Fibroblast of skin of abdomen (primary cell): ENCODE results near the gene ITPA.

Experiments
- DNase-seq: peaks from one replicate; pipeline ENCODE4 v3.0.0-alpha.2; 2013

The ITPA gene

DNA sequence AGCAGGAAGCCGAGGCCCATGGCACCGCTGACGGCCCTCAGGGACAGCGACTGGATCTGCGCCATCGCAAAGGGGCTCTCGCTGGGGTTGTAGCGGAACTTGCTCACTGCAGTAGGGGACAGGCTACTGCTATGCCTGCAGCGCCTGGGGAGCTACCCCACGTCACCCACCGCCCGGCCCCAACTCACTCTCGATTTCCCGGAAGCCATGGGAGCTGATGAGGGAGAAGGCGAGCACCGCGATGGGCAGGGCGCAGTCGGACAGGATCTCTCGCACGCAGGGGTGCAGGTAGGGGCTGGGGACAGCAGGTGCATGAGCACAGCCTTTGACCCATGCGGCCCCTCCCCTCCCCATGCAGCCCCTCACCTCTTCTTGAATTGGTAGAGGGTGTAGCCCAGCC, 19.9 kb downstream of the ITPA start:
- no peak for DNase-seq

DNA sequence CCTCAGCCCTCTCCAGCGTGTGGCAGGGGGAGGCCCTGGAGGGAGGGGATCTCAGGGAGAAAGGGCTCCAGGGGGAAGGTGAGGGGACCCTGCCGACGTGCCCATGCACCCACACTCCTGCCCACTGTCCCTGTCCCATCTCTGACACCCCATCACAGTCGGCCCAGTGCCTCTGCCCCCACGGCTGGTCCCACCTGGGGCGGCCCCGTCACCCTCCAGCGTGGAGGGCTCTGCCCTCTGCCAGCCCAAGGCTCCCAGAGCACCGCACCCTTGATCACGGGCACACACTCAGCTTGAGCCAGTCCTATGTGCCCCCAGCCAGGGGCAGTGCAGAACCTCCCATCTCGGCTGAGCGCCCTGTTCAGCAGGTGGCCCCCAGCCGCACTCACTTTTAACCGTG, 20.5 kb downstream of the ITPA start:
- DNase-seq, result no peak

DNA sequence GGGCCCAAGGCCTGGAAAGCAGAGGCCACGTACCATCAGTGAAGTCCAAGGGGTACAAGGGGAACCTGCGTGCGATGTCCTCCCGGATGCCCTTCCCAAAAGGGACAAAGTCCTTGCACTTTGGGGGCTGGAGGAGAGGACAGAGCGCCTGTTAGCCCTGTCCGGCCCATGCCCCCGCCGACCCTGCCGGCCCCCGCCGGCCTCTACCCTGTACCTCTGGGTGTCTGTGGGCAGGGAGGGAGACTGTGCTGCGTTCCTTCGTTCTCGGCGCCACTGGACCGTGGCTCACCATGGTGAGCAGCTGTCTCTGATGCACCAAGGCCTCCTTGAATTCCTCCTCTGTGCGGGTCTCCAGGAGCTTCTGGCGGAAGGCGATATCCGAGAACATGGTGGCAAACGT, 21.8 kb downstream of the ITPA start:
- DNase-seq, result no peak

DNA sequence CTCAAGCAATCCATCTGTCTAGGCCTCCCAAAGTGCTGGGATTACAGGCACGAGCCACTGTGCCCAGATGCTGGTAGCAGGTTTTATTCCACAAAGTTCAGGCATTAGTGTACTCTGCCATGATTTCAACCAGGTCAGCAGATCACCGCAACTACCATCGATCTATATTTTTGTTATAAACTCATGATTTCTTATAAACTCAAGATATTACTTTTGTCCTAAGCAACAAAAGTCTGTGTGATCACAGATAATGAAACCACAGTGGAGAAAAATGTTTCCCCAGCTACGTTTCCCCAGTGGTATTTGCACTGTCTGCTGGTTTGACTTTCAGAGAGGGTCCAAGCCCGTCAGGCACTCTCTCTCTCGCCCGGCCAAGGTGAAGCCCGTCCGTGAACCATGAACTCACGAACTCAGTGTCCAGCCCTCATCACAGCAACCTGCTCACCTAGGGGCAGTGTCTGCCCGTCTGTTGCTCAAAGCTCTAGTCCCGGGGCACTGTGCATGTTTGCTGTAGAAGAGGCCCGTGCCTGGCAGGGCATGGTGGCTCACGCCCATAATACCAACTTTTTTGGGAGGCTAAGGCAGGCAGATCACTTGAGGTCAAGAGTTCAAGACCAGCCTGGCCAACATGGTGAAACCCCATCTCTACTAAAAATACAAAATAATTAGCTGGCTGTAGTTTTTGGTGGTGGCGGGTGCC, 22.7 kb downstream of the ITPA start:
- no peak for DNase-seq

DNA sequence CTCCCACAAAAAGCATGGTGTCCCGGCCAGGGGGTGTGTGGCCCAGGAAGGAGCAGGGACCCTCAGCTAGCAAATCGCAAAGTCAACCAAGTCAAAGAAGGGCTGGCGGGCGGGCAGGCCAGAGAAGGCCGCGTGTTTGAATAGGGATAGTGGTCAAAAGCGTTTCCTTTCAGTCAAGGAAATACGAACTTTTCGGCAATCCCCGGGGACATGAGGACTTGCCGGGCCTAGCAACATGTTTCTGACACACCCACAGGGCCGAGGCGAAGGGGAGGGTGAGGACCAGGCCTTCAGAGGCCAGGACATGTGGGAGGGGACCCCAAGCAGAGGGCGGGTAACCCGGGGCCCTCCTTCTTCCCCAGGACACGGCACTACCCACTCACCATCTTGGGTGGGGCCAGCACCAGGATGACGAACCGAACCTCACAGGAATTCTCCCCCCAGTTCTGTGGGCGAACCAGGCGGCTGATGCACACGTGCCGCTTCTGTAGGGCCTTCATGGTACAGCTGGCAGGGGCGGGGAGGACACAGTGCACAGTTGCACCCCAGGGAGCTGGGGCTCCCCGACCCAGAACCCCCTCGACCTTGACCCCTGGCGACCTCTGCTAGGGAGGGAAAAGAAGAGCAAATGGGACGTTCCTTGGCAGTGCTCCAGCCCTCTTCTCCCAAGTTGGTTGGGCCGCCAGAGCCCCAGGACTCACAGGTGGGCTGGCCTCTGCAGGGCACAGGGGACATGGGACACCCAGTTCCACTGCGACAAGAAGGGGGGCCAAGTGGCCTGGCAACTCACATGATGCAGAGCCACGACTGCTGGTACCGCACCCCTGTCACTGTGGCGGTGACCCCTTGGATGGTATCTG, 24.1 kb downstream of the ITPA start:
- no peak for DNase-seq

DNA sequence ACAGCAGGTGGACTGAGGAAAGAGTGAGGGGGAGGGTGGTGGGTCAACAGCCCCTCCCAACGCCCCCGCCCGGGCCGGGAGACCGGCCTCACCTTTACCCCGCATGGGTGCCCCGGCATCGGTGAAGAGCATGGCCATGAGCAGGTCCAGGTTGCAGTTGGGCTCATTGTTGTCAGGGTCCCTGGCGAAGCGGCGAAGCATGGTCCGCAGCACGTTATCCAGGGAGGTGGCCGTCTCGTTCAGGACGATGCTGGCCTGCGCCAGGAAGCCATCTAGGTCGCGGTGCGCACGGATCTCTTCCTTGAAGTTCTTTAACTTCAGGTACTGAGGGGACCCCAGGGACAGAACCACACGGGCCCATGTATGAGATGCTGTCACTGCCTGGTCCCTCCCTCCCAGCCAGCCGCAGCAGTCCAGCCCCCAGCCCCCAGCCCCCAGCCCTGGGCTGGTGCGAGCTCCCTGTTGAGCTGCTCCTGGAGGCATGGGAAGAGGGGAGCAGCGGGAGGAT, 24.7 kb downstream of the ITPA start:
- DNase-seq, result no peak

DNA sequence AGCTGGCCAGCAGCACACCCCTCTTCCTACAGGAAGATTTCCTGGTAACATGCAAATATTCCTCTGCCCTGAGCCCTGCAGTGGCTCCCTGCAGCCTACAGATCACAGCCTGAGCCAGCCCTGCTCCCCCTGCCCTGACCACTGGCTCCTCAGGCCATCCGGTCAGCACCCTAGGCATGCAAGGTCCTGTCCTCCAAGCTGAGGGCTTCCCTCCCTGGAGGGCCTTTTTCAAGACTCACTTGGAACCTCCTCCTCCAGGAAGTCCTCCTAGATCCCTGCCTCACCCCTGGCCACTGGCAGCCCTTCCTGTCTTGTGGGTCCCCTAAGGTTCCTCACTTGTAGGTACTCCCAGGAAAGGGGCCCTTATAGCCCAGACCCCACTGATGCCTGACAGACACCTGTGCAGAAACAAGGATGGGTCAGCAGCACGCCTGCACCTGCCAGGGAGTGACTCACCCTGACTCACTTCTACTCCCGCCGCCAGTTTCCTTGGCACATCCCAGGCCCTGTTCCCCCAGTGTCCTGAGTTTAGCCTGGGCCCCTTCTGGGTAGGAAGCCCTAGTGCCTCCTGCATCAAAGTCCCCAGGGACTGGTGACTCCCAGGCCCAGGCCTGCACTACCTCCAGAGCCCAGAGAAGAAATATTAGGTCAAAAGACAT, 26.5 kb downstream of the ITPA start:
- no peak for DNase-seq

DNA sequence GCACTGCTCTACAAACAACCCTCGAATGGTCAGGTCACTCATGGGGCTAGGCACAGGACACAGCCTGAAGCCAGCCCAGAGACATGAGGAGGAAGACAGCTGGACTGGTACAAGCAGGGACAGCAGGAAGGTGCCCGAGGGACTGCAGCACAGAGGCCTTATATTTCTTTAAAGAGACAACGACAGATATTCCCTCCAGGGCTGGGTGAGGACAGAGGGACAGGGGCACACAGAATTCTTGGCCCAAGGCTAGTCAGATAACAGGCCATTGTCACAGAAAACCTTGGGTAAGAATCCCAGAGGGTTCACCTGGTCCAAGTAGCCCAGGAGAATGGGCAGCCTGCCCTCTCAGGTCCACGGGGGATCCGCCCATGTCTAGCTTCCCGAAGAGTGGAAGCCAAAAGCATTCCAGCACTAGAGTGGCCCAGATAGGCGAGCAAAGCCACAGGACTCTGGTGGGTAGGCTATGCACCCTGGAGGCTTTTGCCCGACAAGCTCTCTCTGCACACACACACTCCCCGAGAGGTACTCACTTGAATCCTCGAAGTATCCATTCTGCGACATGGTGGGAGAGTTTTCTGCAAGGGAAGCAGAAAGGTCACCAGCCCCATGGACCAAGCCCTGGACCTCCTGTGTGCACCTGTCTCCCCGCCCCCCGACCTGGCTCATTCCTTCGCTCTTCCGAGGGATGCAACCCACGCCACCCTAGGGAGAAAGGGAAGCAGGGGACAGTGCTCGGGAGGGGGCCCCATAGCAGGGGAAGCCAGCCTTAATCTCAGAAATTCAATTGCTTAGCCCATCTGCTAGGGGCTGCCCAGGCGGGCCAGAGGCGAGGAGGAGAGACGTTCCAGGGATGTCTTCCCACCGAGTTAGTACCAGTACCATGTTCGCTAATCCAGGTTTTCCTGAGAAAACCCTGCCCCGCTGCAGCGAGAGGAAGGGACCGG, 28.0 kb downstream of the ITPA start:
- no peak for DNase-seq

DNA sequence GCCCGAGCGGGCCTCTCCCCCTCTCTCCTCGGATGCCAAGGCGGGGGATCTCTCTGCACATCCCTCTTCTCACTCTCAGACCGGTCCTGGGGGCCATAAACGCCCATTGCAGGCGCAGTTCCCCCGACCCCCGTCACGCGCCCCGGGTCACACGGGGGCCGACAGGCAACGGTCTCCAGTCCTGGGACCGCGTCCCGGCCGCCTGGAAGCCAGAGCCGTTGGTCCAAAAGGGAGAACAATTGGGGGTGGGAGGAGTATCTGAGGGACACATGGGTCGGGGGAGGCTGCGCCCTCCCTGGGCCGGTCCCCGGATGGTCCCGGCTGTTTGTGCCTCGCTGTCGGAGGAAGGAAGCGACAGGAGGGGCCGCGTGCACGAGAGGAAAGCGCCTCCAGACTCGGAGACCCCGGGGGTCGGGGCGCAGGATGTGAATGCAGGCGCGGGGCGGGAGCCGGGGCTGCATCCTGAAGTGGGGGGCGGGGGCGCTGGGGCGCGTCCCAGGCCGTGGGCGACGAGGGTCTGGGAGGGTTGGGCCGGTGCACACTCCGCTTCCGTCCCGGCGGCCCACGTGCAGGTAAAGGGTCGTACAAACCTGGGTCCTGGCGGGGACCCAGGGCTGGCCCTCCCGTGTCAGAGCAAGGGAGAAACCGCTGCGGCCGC, 28.8 kb downstream of the ITPA start:
- no peak for DNase-seq

DNA sequence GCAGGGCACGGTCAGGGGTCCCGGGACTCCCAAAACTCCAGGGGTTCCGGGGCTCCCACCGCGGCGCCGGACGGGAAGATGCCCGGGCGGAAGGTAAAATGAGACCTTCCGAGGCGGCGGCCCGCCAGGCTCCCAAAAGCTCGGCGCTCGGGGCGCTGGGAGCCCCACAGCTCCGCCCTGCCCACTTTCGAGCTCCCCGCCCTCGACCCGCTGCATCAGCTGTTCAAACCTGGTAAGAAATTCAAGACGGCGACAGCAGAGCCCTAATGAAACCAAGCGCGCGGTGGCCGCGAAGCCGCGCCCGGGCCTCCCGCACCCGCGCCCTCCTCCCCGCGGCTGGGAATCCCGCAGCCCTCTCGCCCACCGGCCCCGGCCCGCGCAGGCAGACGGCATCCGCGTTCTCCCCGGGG, 29.3 kb downstream of the ITPA start:
- no peak for DNase-seq

DNA sequence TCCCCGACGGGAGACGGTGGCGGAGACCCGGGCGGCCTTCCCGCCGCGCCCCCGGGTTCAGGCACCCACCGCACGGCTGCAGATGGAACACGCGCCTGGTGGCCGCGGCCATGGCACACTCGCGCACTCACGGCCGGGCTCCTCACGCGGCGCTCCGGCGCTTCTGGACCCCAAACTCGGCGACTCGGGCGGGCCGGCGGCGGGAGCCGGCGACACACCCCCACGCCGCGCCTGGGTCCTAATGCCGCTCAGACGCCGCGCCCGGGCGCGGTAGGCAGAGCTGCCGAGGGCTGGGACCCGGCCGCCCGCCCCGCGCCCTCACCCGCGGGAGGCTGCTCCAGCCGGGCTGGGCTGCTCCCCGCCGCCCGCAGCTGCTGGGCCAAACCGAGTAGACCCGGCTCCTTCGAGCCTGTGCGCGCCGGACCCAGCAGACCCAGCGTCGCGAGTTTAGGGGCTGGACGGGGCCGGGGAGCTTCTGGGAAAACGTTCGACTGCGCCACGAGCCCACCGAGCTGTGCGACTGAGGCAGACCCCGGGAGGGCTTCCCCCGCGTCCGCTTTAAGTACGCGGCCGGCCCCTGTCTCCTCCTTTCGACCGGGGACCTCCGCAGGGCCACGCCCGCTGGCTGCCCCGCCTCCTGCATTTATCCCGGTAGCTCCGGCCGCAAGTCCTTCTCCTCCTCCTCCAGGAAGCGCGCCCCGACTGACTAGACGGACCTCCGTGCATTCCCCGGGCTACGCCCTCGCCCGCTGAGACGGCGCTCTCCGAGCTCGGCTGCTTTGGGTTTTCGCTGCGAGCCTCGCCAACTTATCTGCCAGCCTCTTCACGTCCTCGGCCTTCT, 29.9 kb downstream of the ITPA start, which contains the start of gene SLC4A11:
SLC4A11 (minus strand) TSS at position 165 of the 841 bp plus-strand sequence; CDS start at position 112, 53 bp downstream.
- DNase-seq, result peak; percentile 36

DNA sequence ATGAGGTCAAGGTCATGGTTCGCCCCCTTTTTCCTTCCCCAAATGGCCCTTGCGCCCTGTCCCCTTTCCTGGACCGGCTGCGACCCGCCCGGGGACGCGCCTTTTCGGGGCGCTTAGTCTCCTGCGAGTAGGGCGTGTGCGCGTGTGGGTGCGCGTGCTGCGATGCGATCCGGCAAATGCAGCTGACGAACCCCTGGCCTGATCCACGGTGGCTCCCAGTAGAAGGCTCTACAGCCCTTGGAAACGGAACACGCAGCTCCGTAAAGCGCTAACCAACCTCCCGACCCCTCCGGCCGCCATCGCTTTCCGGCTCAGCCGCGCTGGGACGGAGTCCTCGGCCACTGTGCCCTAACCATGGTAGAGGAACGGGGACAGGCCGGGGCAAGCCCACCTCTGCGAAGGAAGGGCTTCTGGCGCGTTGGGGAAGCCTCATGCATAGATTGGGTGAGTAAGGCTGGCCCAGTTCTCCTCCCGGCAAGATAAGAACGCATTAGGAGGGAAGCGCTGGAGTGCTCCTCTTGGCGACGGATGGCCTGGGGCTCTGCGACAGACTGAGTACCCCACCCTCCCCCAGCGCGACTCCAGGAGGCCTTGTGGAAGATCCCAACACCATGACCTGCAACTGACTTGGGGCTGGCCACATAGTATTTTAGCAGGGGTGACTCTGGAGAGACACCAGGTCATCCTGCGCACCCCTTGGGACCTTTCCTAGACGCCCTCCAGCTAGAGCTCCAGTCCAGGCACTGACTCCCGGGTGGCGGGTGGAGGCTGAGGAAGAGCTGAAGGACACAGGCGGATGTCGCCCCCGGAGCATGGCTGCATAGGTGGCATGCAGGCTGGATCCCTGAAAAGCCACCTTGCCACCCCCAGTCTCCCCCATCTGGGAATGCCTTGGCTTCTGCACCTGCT, 30.8 kb downstream of the ITPA start:
- DNase-seq, result no peak

DNA sequence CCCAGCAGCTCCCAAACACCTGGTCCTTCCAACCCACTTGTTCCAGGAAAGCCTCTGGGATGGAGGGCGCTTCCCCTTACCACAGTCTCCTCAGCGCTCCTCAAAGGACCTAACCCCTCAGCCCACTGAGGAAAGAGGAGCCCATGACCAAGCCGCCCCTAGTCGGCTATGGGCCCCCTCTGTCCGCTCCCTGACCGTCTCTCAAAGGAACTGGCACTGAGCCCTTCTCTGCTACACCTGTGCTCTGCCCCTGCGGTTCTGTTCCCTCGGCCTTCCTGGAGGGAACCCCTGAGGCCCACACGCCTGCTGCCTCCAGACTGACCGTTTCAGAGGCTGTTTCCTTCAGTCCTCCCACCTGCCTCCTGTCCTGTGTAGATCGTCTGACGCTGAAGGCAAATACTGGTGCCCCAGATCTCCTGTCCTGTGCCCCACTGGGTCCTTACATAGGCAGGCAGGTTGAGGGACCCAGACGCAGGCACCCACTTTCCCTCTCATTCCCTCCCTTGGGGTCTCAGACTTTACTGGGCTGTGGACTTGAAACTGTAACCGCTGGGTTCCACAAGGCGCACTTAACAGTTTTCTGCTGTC, 31.6 kb downstream of the ITPA start:
- DNase-seq, result no peak

DNA sequence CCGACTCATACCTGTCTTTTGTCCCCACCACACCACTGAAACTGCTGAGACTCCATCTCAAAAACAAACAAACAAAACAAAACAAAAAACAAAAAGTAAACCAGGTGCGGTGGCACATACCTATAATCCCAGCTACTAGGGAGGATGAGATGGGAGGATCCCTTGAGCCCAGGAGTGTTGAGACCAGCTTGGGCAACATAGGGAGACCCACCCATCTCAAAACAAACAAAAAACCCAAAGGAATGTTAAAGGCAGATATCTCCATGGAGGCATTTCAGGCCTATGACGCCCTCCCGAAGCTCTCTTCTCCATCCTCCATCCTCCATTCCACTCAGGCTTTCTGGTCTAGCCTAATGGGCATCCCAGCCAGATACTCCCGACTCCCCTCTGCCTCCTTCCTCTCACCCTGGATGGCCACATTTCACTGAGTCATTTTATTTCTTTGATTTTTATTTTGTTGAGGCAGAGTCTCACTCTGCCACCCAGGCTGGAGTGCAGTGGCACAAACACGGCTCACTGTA, 32.9 kb downstream of the ITPA start:
- DNase-seq, result no peak

DNA sequence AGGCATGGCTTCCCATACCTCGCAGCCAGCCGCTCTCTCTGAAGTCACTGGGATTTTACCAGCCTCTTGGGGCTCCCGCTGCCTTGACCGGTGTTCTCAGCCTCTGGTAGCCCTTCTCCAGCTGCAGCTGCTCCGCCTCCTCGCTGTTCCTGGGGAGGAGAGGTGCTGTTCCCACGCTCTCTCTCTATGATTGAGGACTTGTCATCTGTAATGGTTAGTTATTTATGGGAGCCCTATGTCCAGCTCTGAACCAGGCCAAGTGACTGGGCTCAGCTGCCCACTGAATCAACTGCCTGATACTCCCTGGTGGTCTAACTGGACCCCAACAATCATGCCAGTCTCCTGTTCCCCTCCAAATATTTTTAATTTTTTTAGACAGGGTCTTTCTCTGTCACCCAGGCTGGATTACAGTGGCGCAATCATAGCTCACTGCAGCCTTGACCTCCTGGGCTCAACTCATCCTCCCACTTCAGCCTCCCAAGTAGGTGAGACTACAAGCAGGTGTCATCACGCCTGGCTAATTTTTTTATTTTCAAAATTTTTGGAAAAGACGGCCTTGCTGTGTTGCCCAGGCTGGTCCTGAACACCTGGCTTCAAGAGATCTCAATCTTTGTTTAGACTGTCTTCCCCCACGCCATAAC, 34.5 kb downstream of the ITPA start:
- DNase-seq, result no peak

DNA sequence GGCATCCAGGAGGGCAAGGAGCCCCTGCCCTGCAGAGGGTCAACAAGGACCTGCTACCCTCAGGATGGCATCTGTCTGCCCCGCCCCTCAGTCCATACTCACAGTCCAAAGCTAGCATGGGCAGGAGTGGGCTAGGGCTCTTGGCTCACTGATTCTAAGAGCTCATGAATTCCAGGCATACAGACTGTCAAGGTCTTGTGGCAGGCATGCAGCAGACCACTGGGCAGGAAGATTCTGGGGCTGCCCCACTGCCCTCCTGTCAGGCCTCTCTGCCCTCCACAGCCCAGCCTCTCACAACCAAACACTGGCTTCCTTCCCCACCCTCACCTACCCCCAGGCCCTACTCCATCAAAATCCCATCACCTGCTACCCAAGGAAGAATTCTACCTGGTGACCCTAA, 35.3 kb downstream of the ITPA start:
- DNase-seq, result no peak

DNA sequence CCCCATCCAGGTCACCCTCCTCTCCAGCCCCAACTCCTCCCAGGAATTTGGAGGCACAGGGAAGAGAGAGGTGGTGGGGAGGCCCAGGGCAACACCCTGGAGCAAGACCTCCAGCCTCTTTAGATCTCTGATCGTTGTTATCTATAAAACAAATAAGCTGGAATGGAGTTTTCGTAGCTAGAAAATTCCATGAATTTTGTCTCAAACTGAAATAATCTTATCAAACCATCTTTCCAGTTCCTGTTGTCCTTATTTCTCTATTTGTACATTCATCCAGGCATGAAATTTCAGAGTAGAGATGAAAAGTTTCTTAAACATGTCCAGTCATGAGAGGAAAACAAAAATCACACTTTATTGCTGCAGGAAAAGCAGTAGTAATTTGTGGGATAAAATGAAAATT, 35.9 kb downstream of the ITPA start:
- DNase-seq, result no peak

DNA sequence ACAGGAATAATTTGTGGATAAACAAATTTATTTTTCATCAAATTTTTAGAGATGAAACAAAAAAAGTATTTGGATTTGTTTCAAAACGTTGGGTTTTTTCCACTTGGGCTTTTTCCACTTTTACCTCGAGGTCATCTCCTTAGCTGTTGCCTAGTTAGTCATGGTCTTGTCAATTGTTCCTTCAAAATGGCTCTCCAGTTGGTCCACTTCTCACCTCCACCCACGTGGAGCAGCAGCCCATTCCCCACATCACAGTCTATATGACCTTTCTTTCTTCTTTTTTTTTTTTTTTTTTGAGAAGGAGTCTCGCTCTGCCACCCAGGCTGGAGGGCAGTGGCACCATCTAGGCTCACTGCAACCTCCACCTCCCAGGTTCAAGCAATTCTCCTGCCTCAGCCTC, 36.4 kb downstream of the ITPA start:
- DNase-seq, result no peak
